B cell (primary cell): ENCODE measurements around the gene ALPK3. TPM values are rescaled to one million over a fixed set of nuclear protein-coding genes. Genes with fewer than 3 reads are reported as not detected.

Experiments
- ATAC-seq: fragments of 200-7000 bp; cut with Tn5 transposase; one replicate; pipeline ENCODE4 v1.10.0; 2021; ENCODE audit warnings: low read depth, mild to moderate bottlenecking, moderate number of reproducible peaks, moderate library complexity
- CTCF ChIA-PET: fragments of 350-600 bp; sonication (Branson Sonifier 250); formaldehyde crosslinking; loops from one replicate; lab custom pipeline; 2021; ENCODE audit warnings: antibody characterized with exemption, inconsistent platforms; lab: Charles Lee
- POLR2A ChIA-PET: fragments of 350-600 bp; sonication (Branson Sonifier 250); formaldehyde crosslinking; loops from one replicate; lab custom pipeline; 2021; ENCODE audit warnings: antibody characterized with exemption; lab: Charles Lee
- DNase-seq: peaks from one replicate; pipeline ENCODE4 v3.0.0; 2013
- H2AFZ ChIP-seq: 2 replicates; pipeline ENCODE4 v1.6.1; 2012; ENCODE audit warnings: mild to moderate bottlenecking, low read depth, low read length; ENCODE audit not compliant: insufficient read depth, poor library complexity, severe bottlenecking
- H3K27ac ChIP-seq, 2 donors: 1 replicate in 1 of 2; 2 replicates in 1 of 2; pipeline ENCODE4 v1.5.1; 2012 to 2013; ENCODE audit warnings: low read length in 2 of 2, mild to moderate bottlenecking in 2 of 2, moderate library complexity in 1 of 2
- H3K27me3 ChIP-seq, 4 experiments: fragments of 200-600 bp in 1 of 4; sonication (generic) in 1 of 4; replicated peaks in 1 of 4; 1 replicate in 2 of 4; 2 replicates in 2 of 4; pipeline versions ENCODE4 v1.6.1 to v1.7.0; 2013 to 2016; ENCODE audit warnings: low read length in 3 of 4, mild to moderate bottlenecking in 2 of 4, mixed read lengths in 1 of 4, moderate library complexity in 1 of 4; ENCODE audit not compliant: insufficient read depth in 4 of 4, control insufficient read depth in 3 of 4; ENCODE audit errors: control extremely low read depth in 1 of 4
- H3K36me3 ChIP-seq, 2 experiments: replicated peaks in 1 of 2; 1 replicate in 1 of 2; 2 replicates in 1 of 2; pipeline versions ENCODE4 v1.6.1 to v1.7.1; 2013; ENCODE audit warnings: low read length in 1 of 2; ENCODE audit not compliant: insufficient read depth in 2 of 2, control insufficient read depth in 1 of 2; ENCODE audit errors: control extremely low read depth in 1 of 2, extremely low read depth in 1 of 2
- H3K4me1 ChIP-seq, 2 donors: fragments of 200-600 bp in 1 of 2; sonication (generic) in 1 of 2; 1 replicate in 1 of 2; 2 replicates in 1 of 2; pipeline versions ENCODE4 v1.5.1 to v1.6.1; 2013 to 2017; ENCODE audit warnings: low read length in 2 of 2; ENCODE audit not compliant: control insufficient read depth in 2 of 2, insufficient read depth in 2 of 2
- H3K4me2 ChIP-seq: replicated peaks from 2 replicates; pipeline ENCODE3; 2012; ENCODE audit warnings: mild to moderate bottlenecking, low read depth, low read length; ENCODE audit not compliant: poor library complexity, severe bottlenecking
- H3K4me3 ChIP-seq, 5 experiments: fragments of 200-600 bp in 1 of 5; sonication (generic) in 1 of 5; 1 replicate in 3 of 5; 2 replicates in 2 of 5; pipeline versions ENCODE4 v1.5.1 to v1.7.0; 2011 to 2016; ENCODE audit warnings: low read length in 4 of 5, mild to moderate bottlenecking in 4 of 5, low read depth in 2 of 5, control low read depth in 1 of 5, moderate library complexity in 1 of 5; ENCODE audit not compliant: insufficient read depth in 1 of 5; ENCODE audit errors: control extremely low read depth in 1 of 5, extremely low read depth in 1 of 5
- H3K79me2 ChIP-seq: fragments of 200-600 bp; sonication (generic); one replicate; pipeline ENCODE4 v1.6.0; 2016; ENCODE audit warnings: low read length; ENCODE audit not compliant: control insufficient read depth, insufficient read depth
- H3K9ac ChIP-seq: fragments of 200-600 bp; sonication (generic); 2 replicates; pipeline ENCODE4 v1.6.1; 2017; ENCODE audit warnings: mild to moderate bottlenecking, low read length, moderate library complexity
- H3K9me3 ChIP-seq, 3 donors: one replicate each; pipeline versions ENCODE4 v1.6.1 to v1.7.1; 2013; ENCODE audit warnings: low read length in 2 of 3; ENCODE audit not compliant: control insufficient read depth in 2 of 3, insufficient read depth in 1 of 3; ENCODE audit errors: control extremely low read depth in 1 of 3
- H4K20me1 ChIP-seq: 2 replicates; pipeline ENCODE4 v1.6.0; 2012; ENCODE audit warnings: mild to moderate bottlenecking, low read length; ENCODE audit not compliant: insufficient read depth, control insufficient read depth, poor library complexity, severe bottlenecking
- H3K27ac Mint-ChIP-seq: one replicate; pipeline ENCODE4 v1.8.0; 2021; ENCODE audit warnings: mixed read lengths
- H3K27me3 Mint-ChIP-seq: one replicate; pipeline ENCODE4 v1.8.0; 2021; ENCODE audit warnings: mixed read lengths
- H3K4me1 Mint-ChIP-seq: one replicate; pipeline ENCODE4 v1.8.0; 2021; ENCODE audit warnings: mixed read lengths
- H3K4me3 Mint-ChIP-seq: one replicate; pipeline ENCODE4 v1.8.0; 2021; ENCODE audit warnings: mixed read lengths
- H3K9me3 Mint-ChIP-seq: one replicate; pipeline ENCODE4 v1.8.0; 2022; ENCODE audit warnings: mixed read lengths; ENCODE audit not compliant: insufficient read depth
- CTCF ChIP-seq: fragments of 200-600 bp; IDR thresholded peaks from one replicate; pipeline ENCODE4 v1.8.0; 2022; ENCODE audit warnings: antibody characterized with exemption, mild to moderate bottlenecking
- EZH2 ChIP-seq: IDR thresholded peaks from 2 replicates; pipeline ENCODE4 v1.6.1; 2012; ENCODE audit warnings: borderline replicate concordance, low read depth, mild to moderate bottlenecking, moderate library complexity, low read length; ENCODE audit not compliant: insufficient read depth, poor library complexity, severe bottlenecking
- WGBS: methylation state at CpG from one replicate; pipeline ENCODE4 v1.1.5; 2013; ENCODE audit warnings: missing lambda C conversion rate; ENCODE audit not compliant: insufficient coverage; 5-methylcytosine and 5-hydroxymethylcytosine counted together
- intact Hi-C: fragments of 100-400 bp; cut with micrococcal nuclease; formaldehyde crosslinking; loops from one replicate; pipeline ENCODE4 v1.10.0; 2022
- polyA plus RNA-seq: library from polyadenylated mRNA; depleted of rRNA; stranded (reverse); fragments of >200 nt; gene quantifications from 2 replicates; pipeline ENCODE4 v1.2.3, GENCODE V29; 2012
- total RNA-seq, 2 donors: library from RNA; stranded (reverse); fragments of 120-200 nt in 1 of 2; gene quantifications; 1 replicate in 1 of 2; 2 replicates in 1 of 2; pipeline versions ENCODE4 v1.2.3 to v1.2.4, GENCODE V29; 2013 to 2022

The ALPK3 gene
- total and polyA plus RNA-seq, 2 donors (not counting 1 experiment from before 2014, with no cell fraction given): 0.07 to 0.15 TPM

- no peaks in the 10 kb centered on the region for H3K4me1 ChIP-seq
- DNase-seq (no peak), ATAC-seq (no peak)
- Mint-ChIP-seq H3K4me3 (no peak overlapping the region), H3K9me3 (no peaks in the 10 kb centered on the region), H3K4me1 (no peaks in the 10 kb centered on the region), H3K27ac (no peak overlapping the region), H3K27me3 (peaks cover 9% of the 10 kb centered on the region)
- no peaks in the 10 kb centered on the region for H3K36me3 ChIP-seq
- H4K20me1 ChIP-seq: no peaks in the 10 kb centered on the region
- no peaks in the 10 kb centered on the region for H3K9me3 ChIP-seq
- POLR2A ChIA-PET: no interaction called here
- H3K4me3 ChIP-seq: no peak overlapping the region
- WGBS: 89% methylated on average over 13 of the region's 14 CpGs
- no peak overlapping the region for H3K4me2 ChIP-seq
- no peaks in the 10 kb centered on the region for H3K27me3 ChIP-seq
- no peak overlapping the region for H3K27ac ChIP-seq
- H2AFZ ChIP-seq: no peak overlapping the region
- CTCF ChIA-PET: no interaction called here
- TF ChIP-seq CTCF (no peak), EZH2 (no peak)
- H3K9ac ChIP-seq: no peak overlapping the region
- no peaks in the 10 kb centered on the region for H3K79me2 ChIP-seq
- intact Hi-C loops: no loop called here
These were observed 69.2 kb downstream of the ALPK3 start for GRCh38 chr15:84886211-84886983.

GRCh38 chr15:84886984-84887299, 69.8 kb downstream of the ALPK3 start:
- ATAC-seq (no peak), DNase-seq (no peak)
- H3K4me2 ChIP-seq: no peak overlapping the region
- Mint-ChIP-seq H3K9me3 (no peaks in the 10 kb centered on the region), H3K27me3 (peaks cover 14% of the 10 kb centered on the region), H3K27ac (no peak overlapping the region), H3K4me3 (no peak overlapping the region), H3K4me1 (no peaks in the 10 kb centered on the region)
- TF ChIP-seq EZH2: no peak
- no peak overlapping the region for H3K9ac ChIP-seq
- no peaks in the 10 kb centered on the region for H3K27me3 ChIP-seq
- 57% methylated on average over 1 of the region's 1 CpG for WGBS
- CTCF ChIA-PET: no interaction called here
- no peaks in the 10 kb centered on the region for H3K9me3 ChIP-seq
- no peak overlapping the region for H2AFZ ChIP-seq
- no peaks in the 10 kb centered on the region for H3K79me2 ChIP-seq
- H4K20me1 ChIP-seq: no peaks in the 10 kb centered on the region
- no peaks in the 10 kb centered on the region for H3K36me3 ChIP-seq
- no peaks in the 10 kb centered on the region for H3K4me1 ChIP-seq
- no peak overlapping the region for H3K4me3 ChIP-seq
- no peak overlapping the region for H3K27ac ChIP-seq
- POLR2A ChIA-PET: no interaction called here
- intact Hi-C loops: no loop called here
